NCI-H128 (cell line): ENCODE results near the gene PRMT7.

Experiments used
- DNase-seq: peaks from one replicate; lab custom pipeline; 2025; ENCODE audit not compliant: unreplicated experiment; lab: John Stamatoyannopoulos, UW

Gene PRMT7, protein sequence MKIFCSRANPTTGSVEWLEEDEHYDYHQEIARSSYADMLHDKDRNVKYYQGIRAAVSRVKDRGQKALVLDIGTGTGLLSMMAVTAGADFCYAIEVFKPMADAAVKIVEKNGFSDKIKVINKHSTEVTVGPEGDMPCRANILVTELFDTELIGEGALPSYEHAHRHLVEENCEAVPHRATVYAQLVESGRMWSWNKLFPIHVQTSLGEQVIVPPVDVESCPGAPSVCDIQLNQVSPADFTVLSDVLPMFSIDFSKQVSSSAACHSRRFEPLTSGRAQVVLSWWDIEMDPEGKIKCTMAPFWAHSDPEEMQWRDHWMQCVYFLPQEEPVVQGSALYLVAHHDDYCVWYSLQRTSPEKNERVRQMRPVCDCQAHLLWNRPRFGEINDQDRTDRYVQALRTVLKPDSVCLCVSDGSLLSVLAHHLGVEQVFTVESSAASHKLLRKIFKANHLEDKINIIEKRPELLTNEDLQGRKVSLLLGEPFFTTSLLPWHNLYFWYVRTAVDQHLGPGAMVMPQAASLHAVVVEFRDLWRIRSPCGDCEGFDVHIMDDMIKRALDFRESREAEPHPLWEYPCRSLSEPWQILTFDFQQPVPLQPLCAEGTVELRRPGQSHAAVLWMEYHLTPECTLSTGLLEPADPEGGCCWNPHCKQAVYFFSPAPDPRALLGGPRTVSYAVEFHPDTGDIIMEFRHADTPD

GRCh38 chr16:68310774-68311511, at the start of gene PRMT7, which contains the start of gene SLC7A6OS:
Gene PRMT7, plus strand, starts transcription at chr16:68311019. Its CDS starts 4,961 bp downstream, at chr16:68315980.
Gene SLC7A6OS, minus strand, starts transcription at chr16:68310946. Its CDS starts 20 bp downstream, at chr16:68310926.
- DNase-seq: peak; percentile 67

DNA sequence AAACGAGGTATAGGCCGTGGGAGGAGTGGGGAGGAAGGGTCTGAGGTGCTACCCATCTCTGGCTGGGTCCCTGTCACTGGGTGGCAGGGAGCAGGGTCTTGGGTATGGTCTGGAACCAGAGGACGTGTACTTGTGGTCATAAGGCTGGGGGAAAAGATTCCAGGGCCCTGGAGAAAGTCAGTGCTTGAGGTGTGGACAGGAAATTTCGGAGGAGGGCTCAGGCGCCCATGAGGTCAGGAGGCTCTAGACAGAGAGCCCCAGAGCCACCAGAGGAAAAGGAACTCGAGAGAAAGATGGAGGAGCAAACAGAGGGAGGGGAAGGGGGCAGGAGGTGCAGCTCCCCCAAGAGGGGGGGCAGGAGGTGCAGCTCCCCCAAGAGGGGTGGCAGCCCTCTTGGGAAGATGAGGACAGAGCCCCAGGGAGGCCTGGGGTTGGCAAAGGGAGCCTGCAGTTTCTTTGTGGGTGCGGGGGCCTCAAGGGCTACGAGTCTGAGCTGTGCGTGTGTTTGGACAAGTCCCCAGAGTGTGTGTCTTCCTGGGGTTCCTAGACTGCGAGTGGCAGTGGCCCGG, 47.2 kb upstream of the PRMT7 start:
- no peak for DNase-seq

DNA sequence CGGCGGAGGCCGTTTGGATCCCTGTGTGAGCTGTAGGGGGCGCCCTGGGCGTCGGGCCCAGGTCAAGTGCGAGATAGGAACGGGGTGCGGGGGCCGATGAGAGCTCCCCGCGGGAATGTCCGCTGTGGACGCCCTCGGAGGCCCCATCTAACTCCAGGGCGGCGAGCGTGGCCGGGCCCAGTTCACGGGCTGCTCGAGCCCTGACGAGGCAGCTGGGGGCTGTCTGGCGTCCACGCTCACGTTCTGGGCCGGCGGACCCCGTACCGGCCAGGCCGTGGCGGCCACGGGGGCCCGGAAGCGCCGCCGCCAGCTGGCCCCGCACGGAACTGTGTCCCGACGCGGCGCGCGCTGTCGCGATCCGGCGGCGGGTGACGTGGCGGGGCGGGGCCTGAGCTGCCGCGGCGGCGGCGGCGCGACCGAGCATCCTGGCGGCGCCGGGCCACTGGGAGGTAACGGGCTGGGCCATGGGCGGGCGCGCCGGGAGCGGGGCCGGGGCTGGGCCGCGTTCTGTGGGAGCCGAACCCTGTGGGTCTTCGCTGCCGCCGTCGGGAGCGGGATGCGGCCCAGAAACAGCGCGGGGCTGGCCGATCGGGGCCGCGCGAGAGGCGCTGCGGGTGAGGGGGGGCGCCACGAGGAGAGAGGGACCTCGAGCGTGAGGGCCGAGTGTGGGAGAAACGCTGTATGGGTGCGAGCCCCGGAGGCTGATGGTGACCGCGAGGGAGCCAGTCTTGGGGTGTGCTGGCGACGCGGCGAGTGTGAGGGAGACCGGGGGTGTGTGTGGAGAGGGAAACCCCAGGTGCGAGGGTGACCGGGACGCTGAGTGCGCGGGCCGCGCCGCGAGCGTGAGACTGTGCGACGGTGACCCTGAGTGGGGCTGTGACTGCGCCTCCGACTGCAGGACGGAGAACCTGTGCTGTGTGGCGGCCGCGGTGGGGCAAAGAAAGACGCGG, 46.4 kb upstream of the PRMT7 start, which contains the start of gene SLC7A6:
TSS of gene SLC7A6 (plus strand) at position 399 of the 950 bp plus-strand sequence. CDS start 10,201 bp downstream, outside the sequence.
- no peak for DNase-seq

- DNase-seq: no peak
These were observed 45.5 kb upstream of the PRMT7 start for GRCh38 chr16:68265078-68265920.

DNA sequence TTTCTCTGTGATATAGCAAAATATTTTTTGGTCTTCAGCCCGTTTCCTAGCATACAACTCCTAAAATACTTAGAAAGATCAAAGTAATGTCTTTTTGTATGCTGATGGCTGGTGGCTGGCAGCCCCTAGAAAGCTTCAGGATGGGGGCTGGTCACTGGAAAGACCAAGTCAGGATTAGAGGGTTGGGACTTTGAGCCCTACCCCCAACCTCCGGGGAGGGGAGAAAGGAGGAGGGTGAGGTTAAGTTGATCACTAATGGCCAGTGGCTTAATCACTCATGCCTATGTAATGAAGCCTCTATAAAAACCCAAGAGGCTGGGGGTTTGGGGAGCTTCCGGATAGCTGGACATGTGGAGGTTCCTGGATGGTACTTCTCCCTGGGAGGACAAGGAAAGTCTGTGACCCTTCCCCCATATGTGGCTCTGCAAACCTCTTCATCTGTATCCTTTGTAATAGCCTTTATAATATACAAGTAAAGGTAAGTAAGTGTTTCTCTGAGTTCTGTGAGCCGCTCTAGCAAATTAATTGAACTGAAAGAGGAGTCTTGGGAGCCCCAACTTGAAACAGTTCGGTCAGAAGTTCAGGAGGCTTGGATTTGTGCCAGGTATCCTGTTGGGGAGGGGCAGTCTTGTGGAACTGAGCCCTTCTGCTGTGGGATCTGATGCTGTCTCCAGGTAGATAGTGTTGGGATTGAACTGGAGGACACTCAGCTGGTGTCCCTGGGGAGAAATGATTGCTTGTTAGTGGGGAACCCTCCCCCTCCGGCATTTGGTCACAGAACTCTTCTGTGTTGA, 43.0 kb upstream of the PRMT7 start:
- peak; percentile 55 for DNase-seq

GRCh38 chr16:68269793-68270192, 41.0 kb upstream of the PRMT7 start:
- no peak for DNase-seq

DNA sequence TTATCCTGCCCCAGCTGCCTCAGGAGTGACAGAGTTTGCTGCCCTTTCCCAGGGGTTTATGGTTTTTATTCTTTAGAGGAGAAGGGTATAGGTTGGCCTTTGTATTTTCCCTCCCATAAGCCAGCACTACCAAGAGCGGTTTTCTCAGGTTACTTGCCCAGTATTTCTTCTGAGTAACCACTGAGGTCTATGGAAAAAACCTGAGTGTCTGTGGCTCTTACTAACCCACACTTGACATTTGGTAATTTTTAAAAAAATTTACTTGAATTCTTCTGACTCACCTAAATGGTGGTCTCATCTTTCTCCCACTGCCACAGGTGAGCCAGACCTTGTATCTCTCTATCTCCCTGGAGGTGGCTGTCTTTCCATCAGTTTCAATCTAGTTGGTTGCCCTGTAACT, 40.5 kb upstream of the PRMT7 start:
- no peak for DNase-seq

GRCh38 chr16:68272507-68273209, 38.2 kb upstream of the PRMT7 start:
- DNase-seq: peak; percentile 35

- DNase-seq: no peak
These were observed 37.4 kb upstream of the PRMT7 start for GRCh38 chr16:68273459-68273858.

- no peak for DNase-seq
These were observed 36.9 kb upstream of the PRMT7 start for GRCh38 chr16:68273896-68274295.

- DNase-seq: no peak
These were observed 36.4 kb upstream of the PRMT7 start for GRCh38 chr16:68274441-68274840.

GRCh38 chr16:68275611-68276191, 35.1 kb upstream of the PRMT7 start:
- no peak for DNase-seq

DNA sequence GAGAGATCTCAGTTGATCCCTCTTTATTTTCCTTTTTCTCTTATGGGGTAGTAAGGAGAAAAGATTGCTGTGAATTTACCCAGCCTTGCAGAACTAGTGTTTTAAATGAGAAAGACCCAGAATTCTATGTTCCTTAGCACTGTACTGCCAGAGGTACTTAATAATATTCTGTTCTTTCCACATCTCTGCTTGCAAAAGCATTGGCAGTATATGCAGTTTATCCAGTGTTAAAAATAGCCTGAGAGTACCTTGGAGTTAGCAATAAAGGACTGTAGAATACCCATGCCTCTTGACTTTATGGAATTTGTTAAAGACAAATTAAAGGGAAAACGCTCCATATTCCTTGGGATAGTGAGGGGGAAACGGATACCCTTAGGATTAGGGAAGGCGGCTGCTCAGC, 34.6 kb upstream of the PRMT7 start:
- DNase-seq: no peak

DNA sequence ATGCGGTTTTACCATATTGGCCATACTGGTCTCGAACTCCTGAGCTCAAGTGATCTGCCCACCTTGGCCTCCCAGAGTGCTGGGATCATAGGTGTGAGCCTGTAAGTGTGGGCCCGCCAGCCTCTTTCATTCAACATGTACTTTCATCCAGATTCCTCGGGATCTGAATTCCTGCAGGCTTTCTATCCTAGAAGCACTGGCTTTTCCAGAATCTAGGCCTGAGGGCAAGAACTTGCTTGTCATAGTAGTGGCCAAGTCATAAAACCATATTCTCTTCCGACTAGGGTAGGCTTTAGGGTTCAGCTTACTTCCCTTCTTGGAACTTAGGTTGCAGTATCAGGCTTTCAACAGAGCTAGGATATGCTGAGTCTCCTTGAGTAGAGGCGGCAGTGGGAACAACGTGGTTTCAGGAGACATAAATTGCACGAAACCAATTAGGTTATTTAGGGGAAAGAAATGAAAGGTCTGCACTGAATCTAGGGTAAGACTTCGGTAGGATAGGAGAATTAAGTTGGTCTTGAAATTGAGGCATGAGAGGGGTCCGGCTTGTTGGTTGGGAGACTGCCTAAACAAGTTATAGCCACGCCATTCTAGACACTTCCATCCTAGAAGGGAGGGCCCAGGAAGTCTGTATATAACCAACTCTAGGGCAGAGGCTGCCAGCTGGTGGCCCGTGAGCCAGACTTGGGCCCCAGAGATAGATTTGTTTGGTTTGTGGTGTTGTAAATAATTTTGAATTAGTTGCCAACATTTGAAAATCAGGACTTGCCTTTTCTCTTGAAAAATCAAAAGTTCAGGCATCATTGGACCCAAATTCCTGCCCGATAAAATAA, 30.9 kb upstream of the PRMT7 start:
- no peak for DNase-seq

DNA sequence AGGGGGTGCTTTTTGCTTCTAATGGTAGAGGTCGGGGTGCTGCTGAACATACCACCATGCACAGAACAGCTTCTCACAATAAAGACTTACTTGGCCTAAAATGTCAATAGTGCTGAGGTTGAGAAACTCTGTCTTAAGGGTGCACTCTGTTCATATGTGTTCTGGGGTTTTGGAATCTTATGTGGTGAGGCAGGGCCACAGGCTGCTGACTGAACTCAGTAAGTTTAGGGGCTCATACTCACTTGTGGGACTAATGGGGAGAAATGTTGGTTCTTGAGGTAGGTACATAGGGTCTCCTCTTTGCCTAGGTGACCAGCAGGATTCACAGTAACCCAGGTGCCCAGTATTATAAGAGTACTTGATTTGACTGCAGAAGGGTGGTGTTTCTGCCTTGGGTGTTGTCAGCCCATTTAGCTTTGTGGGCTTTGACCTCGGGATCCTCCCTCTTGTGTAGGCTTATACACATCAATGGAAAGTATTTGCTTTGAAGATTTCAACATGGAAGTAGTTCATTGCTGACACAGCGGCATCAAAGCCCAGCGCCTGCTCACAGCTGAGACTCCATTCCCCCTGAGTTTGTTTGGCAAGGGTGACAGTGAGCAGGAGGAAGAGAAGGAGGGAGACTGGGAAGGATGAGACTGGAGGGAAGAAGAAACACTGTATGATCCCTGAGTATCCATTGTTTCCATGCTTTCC, 29.3 kb upstream of the PRMT7 start:
- no peak for DNase-seq

- DNase-seq: no peak
These were observed 28.8 kb upstream of the PRMT7 start for GRCh38 chr16:68282064-68282452.
